GM18951 (cell line): Measurements from ENCODE around the gene LIMCH1.

Source experiments
- POLR2A ChIP-seq: IDR thresholded peaks from 4 replicates; pipeline ENCODE4 v1.6.1; 2011; ENCODE audit warnings: mild to moderate bottlenecking; ENCODE audit not compliant: insufficient read length, insufficient read depth; ENCODE audit errors: extremely low read depth
- in situ Hi-C: fragments of 300-500 bp; cut with MboI; formaldehyde crosslinking; loops from one replicate; pipeline ENCODE4 v1.12.0; 2022; ENCODE audit warnings: low sequenced_read_pairs, mixed read lengths, inconsistent platforms; ENCODE audit not compliant: unreplicated experiment

Gene LIMCH1

GRCh38 chr4:41745292-41746024 is 207.5 kb downstream of the LIMCH1 start:
- in situ Hi-C loops = no loop called here
- TF ChIP-seq POLR2A = no peak

DNA sequence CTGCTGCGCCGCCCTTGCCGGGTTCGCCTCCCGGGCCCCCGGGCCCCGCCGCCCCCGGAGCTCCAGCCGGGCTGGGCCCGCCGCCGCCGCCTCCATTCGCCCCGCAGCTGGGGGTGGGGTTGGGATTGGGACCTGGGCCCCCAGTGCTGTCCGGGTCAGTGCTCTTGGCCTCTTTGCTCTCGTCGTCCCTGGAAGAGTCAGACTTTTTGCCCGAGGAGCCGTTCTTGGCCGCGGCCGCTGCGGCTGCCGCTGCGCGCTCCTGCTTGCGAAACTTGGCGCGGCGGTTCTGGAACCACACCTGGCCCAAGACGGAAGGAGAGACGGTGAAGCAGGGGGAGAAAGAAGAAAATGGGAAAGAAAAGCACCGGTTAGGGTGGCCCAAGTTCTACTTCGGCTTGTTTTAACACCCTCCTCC is 208.1 kb downstream of the LIMCH1 start:
- in situ Hi-C loops = no loop called here
- no peak for TF ChIP-seq POLR2A

- no peak for TF ChIP-seq POLR2A
- in situ Hi-C loops = no loop called here
Observed at GRCh38 chr4:41746440-41747229, 208.7 kb downstream of the LIMCH1 start.

DNA sequence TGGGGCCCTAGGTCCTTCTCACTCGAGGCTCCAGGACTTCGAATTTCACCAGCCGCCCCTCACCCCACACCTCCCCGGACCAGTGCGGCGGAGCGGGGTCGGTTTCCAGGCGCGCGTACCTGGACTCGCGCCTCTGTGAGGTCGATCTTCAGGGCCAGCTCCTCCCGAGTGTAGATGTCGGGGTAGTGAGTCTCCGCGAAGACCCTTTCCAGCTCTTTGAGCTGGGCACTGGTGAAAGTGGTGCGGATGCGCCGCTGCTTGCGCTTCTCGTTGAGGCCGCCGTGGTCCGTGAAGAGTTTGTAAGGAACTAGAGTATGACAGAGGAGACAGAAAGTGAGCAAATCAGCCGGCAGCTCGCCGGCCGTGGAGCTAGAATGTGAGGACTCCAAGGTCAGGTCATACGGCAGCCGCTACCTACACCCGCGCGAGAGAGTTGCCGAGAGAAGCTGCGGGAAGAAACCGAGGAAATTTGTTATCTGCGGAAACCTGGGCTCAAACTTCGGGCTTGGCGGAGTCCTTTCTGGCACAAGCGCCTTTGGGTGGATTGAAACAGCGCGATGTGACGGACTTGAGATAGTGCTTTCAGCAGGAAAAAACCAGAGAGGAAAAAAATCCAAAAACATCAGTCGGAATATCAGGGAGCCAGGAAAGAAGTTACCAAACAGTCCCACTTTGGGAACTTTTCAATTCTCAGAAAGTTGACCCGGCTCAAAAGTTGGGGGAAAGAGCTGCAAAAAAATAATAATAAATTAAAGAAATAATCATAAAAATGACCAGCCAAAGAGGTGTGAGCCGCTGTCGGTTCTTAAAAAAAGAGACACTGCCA is 209.5 kb downstream of the LIMCH1 start:
- in situ Hi-C loops = no loop called here

GRCh38 chr4:41748074-41748570 is 210.2 kb downstream of the LIMCH1 start:
- in situ Hi-C loops = no loop called here
- no peak for TF ChIP-seq POLR2A

More for the DNA sequence above, 209.5 kb downstream of the LIMCH1 start:
- no peak for TF ChIP-seq POLR2A

DNA sequence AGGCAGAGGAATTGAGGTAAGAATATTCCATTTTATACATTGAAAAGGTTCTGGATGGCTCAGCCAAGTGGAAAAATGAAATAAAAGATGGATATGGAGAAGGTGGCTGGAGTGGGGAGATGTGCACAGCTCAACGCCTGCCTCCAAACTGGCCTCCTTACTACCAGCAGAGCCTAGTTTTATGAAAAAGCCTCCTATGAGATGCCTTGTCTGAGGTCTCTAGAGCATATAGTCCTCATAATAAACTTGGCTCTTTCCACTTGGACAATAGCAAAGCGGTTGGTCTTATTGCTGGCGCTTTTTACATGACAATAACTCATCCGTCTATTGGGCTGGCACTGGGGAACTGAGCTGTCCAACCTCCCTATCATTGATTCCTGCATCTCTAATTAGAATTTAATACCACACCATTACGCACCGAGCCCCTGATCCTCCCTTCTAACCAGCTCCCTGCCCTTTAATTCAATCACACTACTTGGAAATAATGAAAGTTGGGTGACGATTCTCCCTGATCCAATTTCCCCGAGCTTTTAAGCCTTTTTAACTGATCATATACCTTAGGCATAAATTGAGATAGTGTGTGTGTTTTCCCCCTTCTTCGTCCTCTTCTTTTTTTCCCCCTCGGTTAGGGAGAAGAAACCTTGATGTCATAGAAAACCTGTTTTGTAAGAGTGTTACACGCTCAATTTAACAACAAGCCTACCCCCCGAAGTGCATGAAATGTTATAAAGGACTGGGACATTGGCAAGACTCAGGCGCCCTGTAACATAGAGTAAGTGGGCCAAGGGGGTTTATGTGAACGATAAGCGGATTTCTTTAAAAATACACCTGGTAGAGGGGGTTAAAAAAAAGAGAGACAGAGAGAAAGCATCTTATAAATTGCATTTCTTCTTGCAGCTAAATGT is 210.9 kb downstream of the LIMCH1 start, which contains the start of gene PHOX2B:
TSS of gene PHOX2B (minus strand) at position 155 of the 905 bp plus-strand sequence. CDS start at position 40, 115 bp downstream.
- in situ Hi-C loops = no loop called here
- TF ChIP-seq POLR2A = no peak

- in situ Hi-C loops = no loop called here
- TF ChIP-seq POLR2A = no peak
Observed at GRCh38 chr4:41749631-41750039, 211.7 kb downstream of the LIMCH1 start.
